Measurements from ENCODE around the gene IPCEF1.

- TF ChIP-seq EP300 (IDR thresholded peaks at IDR 0.05; ENCODE audit: low read depth) (no peak), CTCF (IDR thresholded peaks at IDR 0.05) (no peak), POLR2A (IDR thresholded peaks at IDR 0.05) (no peak)
Observed at GRCh38 chr6:154318721-154319120, 37.9 kb downstream of the IPCEF1 start.

All from transverse colon (tissue), 3 donors.